Measurements from ENCODE around the gene NELL1.

The NELL1 gene

GRCh38 chr11:20668844-20669819, at the start of gene NELL1:
Gene NELL1 (plus strand): TSS chr11:20669586.
- no peak for DNase-seq (ENCODE audit: low read depth)

GRCh38 chr11:20620988-20621387, 48.4 kb upstream of the NELL1 start:
- DNase-seq (ENCODE audit: low read depth) = no peak

- DNase-seq (ENCODE audit: low read depth) = no peak
Measured at GRCh38 chr11:20621679-20622078, 47.7 kb upstream of the NELL1 start.

GRCh38 chr11:20623252-20623651, 46.1 kb upstream of the NELL1 start:
- DNase-seq (ENCODE audit: low read depth) = no peak

GRCh38 chr11:20626279-20626678, 43.1 kb upstream of the NELL1 start:
- no peak for DNase-seq (ENCODE audit: low read depth)

- no peak for DNase-seq (ENCODE audit: low read depth)
Measured at GRCh38 chr11:20627026-20627425, 42.4 kb upstream of the NELL1 start.

GRCh38 chr11:20627701-20628100, 41.7 kb upstream of the NELL1 start:
- no peak for DNase-seq (ENCODE audit: low read depth)

- DNase-seq (ENCODE audit: low read depth) = no peak
Measured at GRCh38 chr11:20631519-20632168, 37.7 kb upstream of the NELL1 start.

GRCh38 chr11:20632169-20632532, 37.2 kb upstream of the NELL1 start:
- no peak for DNase-seq (ENCODE audit: low read depth)

- no peak for DNase-seq (ENCODE audit: low read depth)
Measured at GRCh38 chr11:20634044-20634443, 35.3 kb upstream of the NELL1 start.

GRCh38 chr11:20634781-20635180, 34.6 kb upstream of the NELL1 start:
- DNase-seq (ENCODE audit: low read depth) = no peak

- DNase-seq (ENCODE audit: low read depth) = no peak
Measured at GRCh38 chr11:20638074-20638473, 31.3 kb upstream of the NELL1 start.

GRCh38 chr11:20639688-20640087, 29.7 kb upstream of the NELL1 start:
- DNase-seq (ENCODE audit: low read depth) = no peak

GRCh38 chr11:20640401-20640800, 29.0 kb upstream of the NELL1 start:
- DNase-seq (ENCODE audit: low read depth) = no peak

GRCh38 chr11:20644360-20644759, 25.0 kb upstream of the NELL1 start:
- DNase-seq (ENCODE audit: low read depth) = no peak

- DNase-seq (ENCODE audit: low read depth) = peak; percentile 32
Measured at GRCh38 chr11:20647976-20648565, 21.3 kb upstream of the NELL1 start.

- no peak for DNase-seq (ENCODE audit: low read depth)
Measured at GRCh38 chr11:20652150-20652806, 17.1 kb upstream of the NELL1 start.

GRCh38 chr11:20654038-20654437, 15.3 kb upstream of the NELL1 start:
- DNase-seq (ENCODE audit: low read depth) = no peak

GRCh38 chr11:20656901-20657300, 12.5 kb upstream of the NELL1 start:
- no peak for DNase-seq (ENCODE audit: low read depth)

- DNase-seq (ENCODE audit: low read depth) = no peak
Measured at GRCh38 chr11:20658135-20658534, 11.3 kb upstream of the NELL1 start.

GRCh38 chr11:20661445-20661844, 7.9 kb upstream of the NELL1 start:
- DNase-seq (ENCODE audit: low read depth) = no peak

GRCh38 chr11:20661850-20662249, 7.5 kb upstream of the NELL1 start:
- no peak for DNase-seq (ENCODE audit: low read depth)

Measured in activated T-cell treated with anti-CD3 and anti-CD28 coated beads for 24 hours (primary cell).